HEK293 (cell line): ENCODE results near the gene UCKL1.

Experiments used
- MYNN ChIP-seq: fragments of 450-650 bp; formaldehyde crosslinking; IDR thresholded peaks from 2 replicates; pipeline ENCODE4 v1.5.1; 2016; ENCODE audit warnings: missing biosample characterization, missing genetic modification characterization, borderline replicate concordance
- TF ChIP-seq, protein P1 (sequence below): fragments of 450-650 bp; formaldehyde crosslinking; IDR thresholded peaks from 2 replicates; pipeline ENCODE4 v1.5.1; 2016; ENCODE audit warnings: missing biosample characterization, missing genetic modification characterization

DNA sequence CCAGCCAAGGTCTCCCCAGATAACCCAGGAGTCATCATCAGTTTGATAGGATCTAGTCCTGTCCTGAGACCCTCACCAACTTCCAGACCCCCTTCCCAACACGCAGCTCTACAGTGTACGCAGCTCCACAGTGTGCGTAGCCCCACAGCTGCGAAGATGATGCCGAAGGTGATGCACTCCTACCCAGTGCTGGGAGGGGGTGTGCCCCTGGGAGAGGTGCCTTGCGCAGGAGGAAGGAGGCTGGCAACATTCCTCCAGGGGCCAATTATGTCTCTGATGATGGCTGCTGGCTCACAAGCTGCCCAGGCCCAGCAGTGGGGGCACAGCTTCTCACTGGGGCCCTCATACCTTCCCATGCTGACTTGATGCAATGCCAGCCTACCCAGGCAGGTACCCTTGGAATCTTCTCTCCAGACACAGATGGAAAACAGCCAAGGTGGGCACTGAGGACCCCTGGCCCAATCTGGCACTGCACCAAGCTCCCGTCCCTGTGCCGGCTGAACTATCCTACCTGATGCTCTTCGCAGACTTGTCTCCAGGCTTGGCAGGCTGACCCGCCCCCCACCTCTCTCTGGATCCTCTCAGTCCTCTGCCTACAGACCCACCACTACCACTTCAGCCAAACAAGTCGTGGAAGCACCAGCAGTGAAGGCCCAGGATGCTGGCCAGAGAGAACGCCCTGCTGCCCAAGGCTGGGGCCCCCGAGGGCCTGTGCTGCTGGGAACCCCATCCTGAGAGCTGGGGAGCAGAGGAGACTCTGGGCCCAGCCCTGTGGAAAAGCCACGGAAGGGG is 12.1 kb upstream of the UCKL1 start:
- TF ChIP-seq, protein P1, sequence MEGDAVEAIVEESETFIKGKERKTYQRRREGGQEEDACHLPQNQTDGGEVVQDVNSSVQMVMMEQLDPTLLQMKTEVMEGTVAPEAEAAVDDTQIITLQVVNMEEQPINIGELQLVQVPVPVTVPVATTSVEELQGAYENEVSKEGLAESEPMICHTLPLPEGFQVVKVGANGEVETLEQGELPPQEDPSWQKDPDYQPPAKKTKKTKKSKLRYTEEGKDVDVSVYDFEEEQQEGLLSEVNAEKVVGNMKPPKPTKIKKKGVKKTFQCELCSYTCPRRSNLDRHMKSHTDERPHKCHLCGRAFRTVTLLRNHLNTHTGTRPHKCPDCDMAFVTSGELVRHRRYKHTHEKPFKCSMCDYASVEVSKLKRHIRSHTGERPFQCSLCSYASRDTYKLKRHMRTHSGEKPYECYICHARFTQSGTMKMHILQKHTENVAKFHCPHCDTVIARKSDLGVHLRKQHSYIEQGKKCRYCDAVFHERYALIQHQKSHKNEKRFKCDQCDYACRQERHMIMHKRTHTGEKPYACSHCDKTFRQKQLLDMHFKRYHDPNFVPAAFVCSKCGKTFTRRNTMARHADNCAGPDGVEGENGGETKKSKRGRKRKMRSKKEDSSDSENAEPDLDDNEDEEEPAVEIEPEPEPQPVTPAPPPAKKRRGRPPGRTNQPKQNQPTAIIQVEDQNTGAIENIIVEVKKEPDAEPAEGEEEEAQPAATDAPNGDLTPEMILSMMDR (tag by site-specific recombination): no peak
- TF ChIP-seq MYNN (tag by site-specific recombination): no peak
